Spleen (tissue), 11 donors: ENCODE data around the gene MANSC4. TPM values are rescaled to one million over a fixed set of nuclear protein-coding genes. Genes with fewer than 3 reads are reported as not detected.

Experiments
- DNase-seq: peaks from one replicate; pipeline ENCODE4 v3.0.0-alpha.2; 2020
- H3K27ac ChIP-seq, 8 donors: fragments of 200-600 bp; sonication (generic) in 7 of 8; 1 replicate in 4 of 8; 2 replicates in 4 of 8; pipeline versions ENCODE4 v1.5.0 to v1.8.0; 2016 to 2021; ENCODE audit warnings: inconsistent platforms in 4 of 8, mild to moderate bottlenecking in 4 of 8, moderate library complexity in 1 of 8
- H3K27me3 ChIP-seq, 7 donors: fragments of 200-600 bp; sonication (generic) in 6 of 7; replicated peaks in 1 of 7; 1 replicate in 4 of 7; 2 replicates in 3 of 7; pipeline versions ENCODE4 v1.5.0 to v1.8.0; 2016 to 2021; ENCODE audit warnings: inconsistent platforms in 3 of 7, mild to moderate bottlenecking in 1 of 7
- H3K36me3 ChIP-seq, 6 donors: fragments of 200-600 bp; sonication (generic) in 5 of 6; 1 replicate in 4 of 6; 2 replicates in 2 of 6; pipeline versions ENCODE4 v1.5.0 to v1.8.0; 2016 to 2021; ENCODE audit warnings: inconsistent platforms in 2 of 6
- H3K4me1 ChIP-seq, 6 donors: fragments of 200-600 bp; sonication (generic) in 5 of 6; 1 replicate in 3 of 6; 2 replicates in 3 of 6; pipeline versions ENCODE4 v1.5.0 to v1.8.0; 2016 to 2021; ENCODE audit warnings: inconsistent platforms in 3 of 6
- H3K4me3 ChIP-seq, 8 donors: fragments of 200-600 bp; sonication (generic) in 7 of 8; 1 replicate in 4 of 8; 2 replicates in 4 of 8; pipeline versions ENCODE4 v1.5.0 to v1.8.0; 2016 to 2021; ENCODE audit warnings: inconsistent platforms in 4 of 8, mild to moderate bottlenecking in 4 of 8, moderate library complexity in 2 of 8
- H3K9me3 ChIP-seq, 8 donors: fragments of 200-600 bp; sonication (generic) in 7 of 8; 1 replicate in 4 of 8; 2 replicates in 4 of 8; pipeline versions ENCODE4 v1.5.0 to v1.8.0; 2016 to 2021; ENCODE audit warnings: inconsistent platforms in 4 of 8
- CTCF ChIP-seq, 11 experiments: fragments of 200-600 bp in 7 of 11; fragments of 450-650 bp in 4 of 11; sonication (generic) in 4 of 11; IDR thresholded peaks in 8 of 11; conservative IDR thresholded peaks in 3 of 11; 1 replicate in 7 of 11; 2 replicates in 4 of 11; pipeline versions ENCODE4 v1.4.0 to v1.8.0; 2016 to 2021; ENCODE audit warnings: antibody characterized with exemption in 11 of 11, inconsistent platforms in 4 of 11, mild to moderate bottlenecking in 1 of 11
- POLR2A ChIP-seq, 3 donors: fragments of 450-650 bp; IDR thresholded peaks; one replicate each; pipeline ENCODE4 v1.5.1; 2017; ENCODE audit warnings: antibody characterized with exemption in 3 of 3, mild to moderate bottlenecking in 1 of 3
- POLR2AphosphoS5 ChIP-seq, 3 donors: sonication (generic); formaldehyde crosslinking; IDR thresholded peaks; one replicate each; pipeline ENCODE4 v1.5.1; 2017; ENCODE audit warnings: antibody characterized with exemption in 3 of 3
- WGBS, 5 donors: extraction: QIAGEN DNeasy Blood & Tissue Kit in 3 of 5; methylation state at CpG; one replicate each; pipeline versions ENCODE4 v1.1.5 to v1.1.7; 2013 to 2018; 5-methylcytosine and 5-hydroxymethylcytosine counted together
- intact Hi-C: fragments of 100-400 bp; cut with DNase I; formaldehyde crosslinking; loops from one replicate; pipeline ENCODE4 v1.15.0; 2023; ENCODE audit warnings: low total_unique reads
- polyA plus RNA-seq, 3 donors: library from polyadenylated mRNA; stranded (reverse); fragments of 200-250 nt; gene quantifications; one replicate each; pipeline ENCODE4 v1.2.1, GENCODE V29; 2013
- total RNA-seq, 7 donors: library from RNA; depleted of rRNA in 3 of 7; stranded (reverse); fragments of >200 nt in 3 of 7; fragmentation: NEBNext Ultra II Directional in 4 of 7; extraction: Animal tissue kit (Norgen Biotek cat#: 25700) in 4 of 7; gene quantifications; one replicate each; pipeline versions ENCODE4 v1.1.0 to v1.2.1, GENCODE V29; 2016 to 2021
- donor health status: healthy with polysubstance abuse.
- donor health status: DM: no; HTN: no; CAD: no; lungs with moderate emphysema.
- donor health status: DM: no; HTN: no; CAD: no.
- donor health status: Bipolar disorder and iron deficiency.
- donor health status: healthy.
- donor health status: DM: no; HTN: no; CAD: no.
- donor health status: DM: yes; HTN: yes; CAD: no.

MANSC4 gene
- total and polyA plus RNA-seq, 10 donors: 0.16 to 0.33 (median 0.24) TPM; not detected in 7

DNA sequence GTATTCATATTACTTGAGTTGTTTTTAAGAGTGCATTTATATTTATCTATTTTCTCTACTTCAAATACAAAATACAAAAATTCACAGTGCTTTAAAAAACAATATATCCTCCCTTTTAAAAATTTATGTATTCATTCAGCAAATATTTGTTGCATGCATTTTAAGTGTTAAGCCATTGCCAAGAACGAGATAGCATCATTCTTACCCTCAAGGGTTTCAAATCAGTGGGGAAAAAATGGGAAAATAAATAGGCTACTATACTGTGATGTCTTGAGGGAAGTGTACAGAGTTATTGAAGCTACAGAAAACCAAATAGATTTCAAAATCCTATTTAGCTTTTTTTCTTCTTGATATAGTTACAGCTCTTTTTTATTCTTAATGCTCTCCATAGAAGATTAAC is 46.2 kb downstream of the MANSC4 start:
- Histone ChIP-seq H3K4me1 (no peaks in the 10 kb centered on the region), H3K9me3 (no peaks in the 10 kb centered on the region), H3K4me3 (no peak overlapping the region), H3K27ac (no peak overlapping the region), H3K36me3 (peaks cover 0 to 86% (median 43%) of the 10 kb centered on the region in 6 donors), H3K27me3 (no peaks in the 10 kb centered on the region)
- 85 to 98% (median 93%) methylated on average over 1 of the region's 1 CpG for WGBS, 5 donors
- no peak for DNase-seq
- TF ChIP-seq CTCF (IDR thresholded peaks at IDR 0.05 in 8 of 11, conservative IDR thresholded peaks at IDR 0.05 in 3 of 11): no peak
- no peak for TF ChIP-seq POLR2AphosphoS5 (IDR thresholded peaks at IDR 0.05)
- no peak for TF ChIP-seq POLR2A (IDR thresholded peaks at IDR 0.05)
- intact Hi-C loops: loop anchor here (5.0 kb wide), 2 partner anchors 89 to 209 kb away; no protein-coding TSS in a partner anchor

DNA sequence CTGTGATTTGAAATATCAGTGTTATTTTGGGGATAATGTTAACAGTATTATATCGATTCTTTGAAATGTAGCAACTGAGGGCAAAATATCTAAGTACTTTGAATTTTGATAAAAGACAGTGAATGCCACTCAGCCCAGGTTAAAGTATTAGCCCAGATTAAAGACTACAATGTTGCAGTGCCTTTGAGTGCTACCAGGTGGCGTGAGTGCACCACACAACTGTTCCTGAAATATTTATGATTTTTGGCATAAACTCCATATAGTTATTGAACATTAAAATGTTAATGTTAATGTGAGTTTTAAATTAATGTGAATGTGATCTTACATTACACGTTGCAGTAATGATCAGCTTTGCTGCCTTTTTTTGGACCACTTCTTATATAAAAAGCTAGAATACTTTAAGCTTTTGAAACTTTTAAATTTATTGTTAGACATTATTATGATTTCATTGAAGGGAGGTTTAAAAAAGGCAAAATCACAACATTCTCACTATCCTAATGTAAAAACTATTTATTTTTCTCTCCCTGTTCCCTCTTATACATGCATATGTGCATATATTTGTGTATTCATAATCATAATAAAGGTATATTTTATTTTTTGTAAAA is 46.9 kb downstream of the MANSC4 start:
- 43 to 60% (median 51%) methylated on average over 3 of the region's 3 CpGs for WGBS, 5 donors
- Histone ChIP-seq H3K36me3 (peaks cover 0 to 85% (median 39%) of the 10 kb centered on the region in 6 donors), H3K4me1 (no peaks in the 10 kb centered on the region), H3K27ac (no peak overlapping the region), H3K4me3 (no peak overlapping the region), H3K27me3 (no peaks in the 10 kb centered on the region), H3K9me3 (no peaks in the 10 kb centered on the region)
- intact Hi-C loops: loop anchor here (5.0 kb wide), 2 partner anchors 89 to 209 kb away; no protein-coding TSS in a partner anchor
- TF ChIP-seq POLR2AphosphoS5 (IDR thresholded peaks at IDR 0.05): no peak
- TF ChIP-seq CTCF (IDR thresholded peaks at IDR 0.05 in 8 of 11, conservative IDR thresholded peaks at IDR 0.05 in 3 of 11): peak; percentile 44 to 76 (median 70)
- DNase-seq: no peak

- intact Hi-C loops: loop anchor here (5.0 kb wide), 2 partner anchors 90 to 210 kb away; no protein-coding TSS in a partner anchor
- DNase-seq: no peak
- TF ChIP-seq POLR2A (IDR thresholded peaks at IDR 0.05): no peak
- no peak for TF ChIP-seq CTCF (IDR thresholded peaks at IDR 0.05 in 8 of 11, conservative IDR thresholded peaks at IDR 0.05 in 3 of 11)
- TF ChIP-seq POLR2AphosphoS5 (IDR thresholded peaks at IDR 0.05): no peak
Observed at GRCh38 chr12:27732281-27732680, 47.8 kb downstream of the MANSC4 start.

GRCh38 chr12:27730097-27730588 is 49.9 kb downstream of the MANSC4 start:
- Histone ChIP-seq H3K27me3 (no peaks in the 10 kb centered on the region), H3K27ac (no peak overlapping the region), H3K9me3 (no peaks in the 10 kb centered on the region), H3K4me1 (no peaks in the 10 kb centered on the region), H3K36me3 (peaks cover 0 to 86% (median 27%) of the 10 kb centered on the region in 6 donors), H3K4me3 (no peak overlapping the region)
- no peak for DNase-seq
- TF ChIP-seq POLR2A (IDR thresholded peaks at IDR 0.05): no peak
- no peak for TF ChIP-seq CTCF (IDR thresholded peaks at IDR 0.05 in 8 of 11, conservative IDR thresholded peaks at IDR 0.05 in 3 of 11)
- TF ChIP-seq POLR2AphosphoS5 (IDR thresholded peaks at IDR 0.05): no peak
- WGBS, 5 donors: 87 to 96% (median 92%) methylated on average over 4 of the region's 4 CpGs
- intact Hi-C loops: loop anchor here (5.0 kb wide), 2 partner anchors 92 to 212 kb away; no protein-coding TSS in a partner anchor

More at GRCh38 chr12:27732281-27732680, 47.8 kb downstream of the MANSC4 start:
- 76 to 93% (median 79%) methylated on average over 2 of the region's 2 CpGs for WGBS, 5 donors
- no peaks in the 10 kb centered on the region for H3K27me3 ChIP-seq
- H3K27ac ChIP-seq: no peak overlapping the region
- no peak overlapping the region for H3K4me3 ChIP-seq
- no peaks in the 10 kb centered on the region for H3K4me1 ChIP-seq
- peaks cover 0 to 85% (median 35%) of the 10 kb centered on the region in 6 donors for H3K36me3 ChIP-seq
- H3K9me3 ChIP-seq: no peaks in the 10 kb centered on the region
